Measurements from ENCODE around the gene RAI14.

Gene RAI14

DNA sequence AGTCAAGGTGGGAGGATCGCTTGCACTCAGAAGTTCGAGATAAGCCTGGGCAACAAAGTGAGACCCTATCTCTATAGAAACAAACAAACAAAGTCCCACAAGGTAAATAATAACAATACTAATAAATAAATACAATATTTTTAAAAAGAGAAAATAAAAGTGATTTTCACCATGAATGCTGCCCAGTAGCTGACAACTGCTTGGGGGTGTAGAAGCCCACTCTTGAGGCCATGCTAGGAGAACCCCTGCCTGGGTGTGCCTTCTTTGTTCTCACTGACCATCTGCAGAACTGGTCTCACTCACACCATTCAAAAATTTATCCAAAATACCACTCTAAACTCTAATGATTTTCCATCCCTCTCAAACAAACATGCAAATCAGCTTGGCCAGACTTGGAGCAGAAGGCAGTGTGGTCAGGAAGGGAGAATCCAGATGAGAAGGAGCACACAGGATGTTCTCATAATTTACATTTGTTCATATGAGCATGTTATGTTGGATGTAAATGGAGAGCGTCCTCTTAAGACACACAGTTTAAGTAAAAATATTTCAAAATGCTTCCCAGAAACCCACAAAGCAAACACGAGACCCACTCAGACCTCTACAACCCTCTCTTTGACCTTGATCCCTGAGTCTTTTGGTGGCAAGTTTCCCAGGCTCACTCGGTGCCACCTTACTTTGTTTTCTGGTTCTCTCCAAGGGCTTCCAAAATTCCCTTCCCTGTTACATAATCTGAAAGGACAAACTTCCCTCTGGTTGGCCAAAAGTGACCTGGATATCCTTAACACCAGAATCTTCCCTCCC, 7.9 kb upstream of the RAI14 start:
- no peak for DNase-seq

DNA sequence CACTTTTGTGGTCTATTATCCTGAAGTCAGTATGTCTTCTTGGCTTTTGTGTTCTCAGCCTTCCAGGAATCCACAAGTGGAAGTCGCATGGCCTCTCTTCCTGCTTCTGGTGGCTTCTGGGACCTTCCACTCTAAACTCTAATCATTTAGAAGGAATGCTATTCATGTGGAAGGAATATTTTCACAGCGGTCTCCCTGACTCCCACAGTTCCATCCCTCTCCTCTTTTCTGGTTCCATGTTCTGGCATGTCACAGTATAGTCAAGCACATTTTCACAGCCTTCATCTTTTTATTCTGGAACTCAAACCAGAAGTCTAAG, 7.3 kb upstream of the RAI14 start:
- no peak for DNase-seq

DNA sequence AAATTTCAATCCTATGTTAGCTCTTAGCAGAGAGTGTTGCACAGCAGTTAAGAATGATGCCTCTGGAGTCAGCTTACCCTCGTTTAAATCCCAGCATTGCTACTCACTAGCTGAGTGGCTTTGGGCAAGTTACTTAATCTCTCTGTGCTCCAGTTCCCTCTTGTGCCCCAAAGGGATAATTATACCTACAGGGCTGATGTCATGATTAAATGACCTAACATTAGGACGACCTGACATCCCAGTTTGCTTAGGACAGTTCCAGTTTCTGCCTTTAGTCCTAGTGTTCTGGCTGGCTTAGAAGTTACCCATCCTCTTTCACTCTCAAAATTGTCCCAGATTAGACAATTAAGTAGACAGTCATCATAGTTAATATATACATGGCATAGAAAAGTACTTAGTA, 4.3 kb upstream of the RAI14 start:
- no peak for DNase-seq

DNA sequence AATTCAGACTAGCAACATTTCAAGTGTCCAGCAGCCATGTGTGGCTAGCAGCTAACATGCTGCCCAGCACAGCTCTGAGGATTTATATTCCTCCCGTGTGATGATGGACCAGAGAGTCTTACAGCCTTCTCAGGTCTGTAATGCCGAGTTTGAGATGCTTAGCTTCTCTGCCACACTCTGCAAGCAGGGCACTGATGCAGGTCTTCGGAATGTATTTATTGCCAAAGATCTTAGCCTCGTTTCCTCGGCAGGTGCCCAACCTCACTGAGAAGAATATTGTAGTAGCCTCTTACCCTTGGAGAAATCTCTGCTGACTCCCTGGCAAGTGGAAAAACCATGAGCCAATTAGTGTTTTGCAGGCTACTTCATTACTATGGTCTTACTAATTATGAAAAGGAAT, 3.7 kb upstream of the RAI14 start:
- no peak for DNase-seq

DNA sequence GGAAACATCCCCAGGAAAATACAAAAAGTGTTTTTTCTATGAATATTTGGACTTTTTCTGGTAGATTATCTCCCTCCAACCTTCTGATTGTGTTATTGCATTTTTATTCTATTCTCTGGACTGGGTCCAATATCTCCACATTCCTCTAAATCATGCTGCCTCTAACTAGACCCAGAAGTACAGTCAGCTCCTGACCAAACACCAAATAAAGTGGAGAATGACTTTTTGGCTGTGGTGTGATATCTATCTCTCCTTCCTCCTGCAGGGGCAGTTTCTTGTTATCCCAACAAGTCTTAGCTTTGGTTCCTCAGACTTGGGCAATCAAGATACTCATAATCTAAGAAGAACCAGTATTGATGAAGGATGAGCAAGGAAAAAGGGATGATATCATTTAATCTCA, 3.2 kb upstream of the RAI14 start:
- no peak for DNase-seq

DNA sequence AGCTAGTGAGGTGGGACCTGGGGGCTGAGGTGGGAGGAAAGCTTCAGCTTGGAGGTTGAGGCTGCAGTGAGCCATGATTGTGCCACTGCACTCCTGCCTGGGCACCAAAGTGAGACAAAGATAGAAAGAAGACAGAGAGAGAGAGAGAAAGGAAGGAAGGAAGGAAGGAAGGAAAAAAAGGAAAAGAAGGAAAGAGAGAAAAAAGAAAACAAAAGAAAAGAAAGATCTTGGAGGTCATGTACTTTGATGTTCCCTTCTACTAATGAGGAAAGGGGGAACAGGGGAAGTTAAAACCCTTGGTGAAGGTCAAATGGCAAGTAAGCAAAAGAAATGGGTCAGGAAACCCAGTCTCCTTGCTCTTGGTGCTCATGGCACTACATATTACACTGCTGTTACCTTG, 2.4 kb upstream of the RAI14 start:
- DNase-seq, result no peak

DNA sequence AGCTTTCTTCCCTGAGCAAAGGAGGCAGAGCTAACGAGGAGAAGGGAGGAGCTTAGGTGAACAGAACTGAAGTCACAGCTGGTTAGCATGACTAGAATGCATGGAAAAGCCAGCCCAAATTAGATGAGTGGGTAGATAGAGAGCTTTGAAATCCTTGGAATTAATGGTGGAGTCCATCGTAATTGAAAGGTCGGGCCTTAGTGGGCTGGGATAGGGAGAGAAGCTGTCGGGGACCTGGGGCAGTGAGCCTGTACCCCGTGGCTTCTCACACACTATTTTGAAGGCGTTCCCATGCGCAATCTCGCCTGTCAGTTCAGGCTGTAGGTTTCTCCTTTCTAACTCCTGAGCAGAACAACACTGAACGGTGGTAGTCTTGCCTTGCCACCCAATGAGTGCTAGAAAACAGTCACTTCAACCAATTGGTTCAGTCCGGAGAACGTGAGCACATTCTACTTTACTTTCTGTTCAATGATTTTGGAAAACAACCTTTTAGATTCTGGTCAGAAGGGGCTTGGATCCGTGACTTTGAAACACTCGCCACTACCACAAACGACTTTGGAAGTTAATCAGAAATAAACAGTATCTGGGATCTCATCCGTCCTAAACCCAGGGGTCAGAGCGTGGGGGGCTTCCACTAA, 655 bp upstream of the RAI14 start:
- DNase-seq, result peak; percentile 88

DNA sequence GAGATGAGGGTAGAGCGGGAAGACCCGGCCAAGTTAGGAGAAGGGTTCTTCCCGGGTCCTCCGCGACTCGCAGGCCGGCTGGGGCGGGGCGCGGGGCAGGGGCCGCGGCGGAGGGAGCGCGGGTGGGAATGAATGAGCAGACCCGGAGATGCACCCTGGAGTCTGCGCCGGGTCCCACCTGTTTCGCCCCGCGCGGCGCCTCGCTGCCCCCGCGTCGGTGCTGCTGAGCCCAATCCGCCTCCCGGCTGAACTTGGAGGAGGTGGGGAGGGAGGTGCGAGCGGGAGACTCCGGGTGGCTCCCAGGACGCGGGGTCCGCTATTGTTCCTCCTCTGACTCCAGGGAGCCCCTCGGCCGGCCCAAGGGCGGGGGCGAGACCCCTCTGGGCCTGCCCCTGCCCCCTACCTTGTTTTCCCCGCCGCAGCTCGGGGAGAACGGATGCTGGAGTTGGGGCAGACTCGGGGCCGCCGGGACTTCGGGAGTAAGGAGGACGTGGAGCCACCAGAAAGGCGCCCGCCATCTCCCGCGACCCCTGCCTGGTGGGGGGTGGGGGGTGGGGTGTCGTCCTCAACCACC, 659 bp downstream of the RAI14 start:
- DNase-seq, result peak; percentile 55

DNA sequence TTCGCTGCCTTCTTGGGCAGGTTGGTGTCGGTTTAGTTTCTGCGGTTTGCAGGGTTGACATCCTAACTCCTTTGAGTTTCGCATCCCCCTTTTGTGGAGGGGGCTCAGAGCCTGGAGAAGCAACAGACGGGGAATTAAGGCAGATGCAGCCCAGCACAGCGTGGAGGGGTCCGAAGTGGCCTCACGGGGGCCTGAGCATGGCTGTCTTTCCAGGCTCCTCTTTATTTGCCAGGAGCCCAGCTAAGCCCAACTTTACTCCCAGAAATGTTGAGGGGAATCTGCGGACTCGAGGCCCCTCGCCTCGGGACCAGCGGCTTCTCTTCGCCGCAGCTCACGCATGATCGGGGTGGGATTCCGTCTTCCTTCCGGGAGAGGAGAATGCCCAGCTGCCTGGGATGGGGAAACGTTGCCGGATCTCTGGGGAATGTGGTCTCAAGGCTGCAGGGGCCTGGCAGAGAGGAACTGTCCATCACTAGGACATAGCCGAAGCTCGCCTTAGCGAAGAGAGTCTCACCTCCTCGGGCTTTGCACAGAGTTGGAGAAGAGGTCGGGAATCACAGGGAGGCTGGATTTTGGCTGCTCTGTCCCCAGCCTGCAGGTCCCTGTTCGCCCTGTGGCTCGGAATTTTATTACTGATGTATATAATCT, 1.3 kb downstream of the RAI14 start:
- no peak for DNase-seq

DNA sequence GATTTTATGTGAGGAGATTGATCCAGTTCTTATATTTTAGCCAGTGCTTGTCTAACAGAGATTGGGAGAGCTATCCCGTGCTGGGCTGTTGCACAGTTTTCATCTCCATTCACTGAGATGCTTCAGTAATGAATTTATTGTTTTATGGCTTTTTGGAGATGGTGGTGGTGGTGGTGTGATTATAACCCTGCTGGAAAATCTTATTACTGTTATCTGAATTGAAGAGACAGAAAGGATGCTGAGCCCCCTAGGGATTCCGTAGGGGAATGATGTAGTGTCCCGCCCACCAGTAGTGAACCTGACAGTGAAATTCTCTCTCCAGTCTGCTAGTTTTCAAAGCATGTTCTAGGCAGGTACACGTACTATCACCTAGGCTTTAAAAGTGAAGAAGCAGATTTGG, 1.9 kb downstream of the RAI14 start:
- DNase-seq, result peak; percentile 50

DNA sequence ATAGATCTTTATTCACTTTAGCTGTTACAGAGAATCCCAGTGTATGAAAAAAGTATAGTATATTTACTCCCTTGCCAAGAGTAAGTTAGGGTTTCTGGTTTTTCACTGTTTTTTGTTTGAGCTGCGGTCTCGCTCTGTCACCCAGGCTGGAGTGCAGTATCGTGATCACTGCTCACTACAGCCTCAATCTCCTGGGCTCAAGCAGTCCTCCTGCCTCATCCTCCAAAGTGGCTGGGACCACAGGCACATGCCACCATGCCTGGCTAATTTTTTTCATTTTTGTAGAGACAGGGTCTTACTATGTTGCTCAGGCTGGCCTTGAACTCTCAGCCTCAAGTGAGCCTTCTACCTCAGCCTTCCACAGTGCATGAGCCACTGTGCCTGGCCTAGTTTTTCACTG, 3.0 kb downstream of the RAI14 start:
- no peak for DNase-seq

DNA sequence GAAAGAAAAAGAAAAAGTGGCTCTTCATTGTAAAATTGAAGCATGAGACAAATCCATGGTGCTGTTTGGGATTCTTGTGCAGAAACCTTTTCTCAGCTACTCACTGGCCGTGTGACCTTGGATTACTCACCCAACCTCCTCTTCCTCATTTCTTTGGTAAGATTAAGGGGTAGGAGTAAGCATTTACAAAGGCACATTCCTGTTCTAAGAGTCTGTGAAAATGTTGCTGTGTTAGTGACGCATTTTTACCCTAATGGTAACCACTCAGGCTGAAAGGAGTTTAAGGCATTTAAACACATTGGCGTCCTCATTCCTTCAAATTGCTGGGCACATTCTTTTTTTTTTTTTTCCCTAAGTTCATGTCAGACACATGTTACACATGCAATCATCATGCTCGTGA, 4.3 kb downstream of the RAI14 start:
- DNase-seq, result no peak

DNA sequence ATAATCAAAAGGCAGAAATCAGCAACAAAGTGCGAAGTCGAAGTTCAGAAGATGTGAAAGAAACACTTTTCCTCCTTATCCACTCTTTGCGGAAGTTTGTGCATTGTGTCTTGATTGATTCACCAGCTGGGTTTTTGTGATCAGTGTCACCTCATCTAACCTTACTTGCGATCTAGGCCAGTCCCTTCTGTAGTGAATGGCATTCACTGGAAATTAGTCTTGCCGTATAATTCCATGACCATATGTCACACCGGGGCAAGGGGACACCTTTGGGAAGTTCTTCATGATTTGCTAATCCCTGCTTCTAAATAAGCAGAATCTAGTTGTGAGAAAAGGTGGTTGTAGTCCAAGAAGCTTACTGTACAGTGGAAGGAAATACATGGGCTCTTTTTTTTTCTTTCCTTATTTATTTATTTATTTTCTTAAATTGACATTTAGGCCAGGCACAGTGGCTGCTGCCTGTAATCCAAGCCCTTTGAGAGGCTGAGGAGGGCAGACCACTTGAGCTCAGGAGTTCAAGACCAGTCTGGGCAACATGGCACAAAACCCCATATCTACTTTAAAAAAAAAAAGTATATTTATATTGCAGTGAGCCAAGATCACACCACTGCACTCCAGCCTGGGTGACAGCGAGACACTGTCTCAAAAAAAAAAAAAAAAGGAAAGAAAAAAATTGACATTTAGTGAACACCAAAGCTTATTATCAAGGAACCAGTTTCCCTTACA, 7.8 kb downstream of the RAI14 start:
- no peak for DNase-seq

DNA sequence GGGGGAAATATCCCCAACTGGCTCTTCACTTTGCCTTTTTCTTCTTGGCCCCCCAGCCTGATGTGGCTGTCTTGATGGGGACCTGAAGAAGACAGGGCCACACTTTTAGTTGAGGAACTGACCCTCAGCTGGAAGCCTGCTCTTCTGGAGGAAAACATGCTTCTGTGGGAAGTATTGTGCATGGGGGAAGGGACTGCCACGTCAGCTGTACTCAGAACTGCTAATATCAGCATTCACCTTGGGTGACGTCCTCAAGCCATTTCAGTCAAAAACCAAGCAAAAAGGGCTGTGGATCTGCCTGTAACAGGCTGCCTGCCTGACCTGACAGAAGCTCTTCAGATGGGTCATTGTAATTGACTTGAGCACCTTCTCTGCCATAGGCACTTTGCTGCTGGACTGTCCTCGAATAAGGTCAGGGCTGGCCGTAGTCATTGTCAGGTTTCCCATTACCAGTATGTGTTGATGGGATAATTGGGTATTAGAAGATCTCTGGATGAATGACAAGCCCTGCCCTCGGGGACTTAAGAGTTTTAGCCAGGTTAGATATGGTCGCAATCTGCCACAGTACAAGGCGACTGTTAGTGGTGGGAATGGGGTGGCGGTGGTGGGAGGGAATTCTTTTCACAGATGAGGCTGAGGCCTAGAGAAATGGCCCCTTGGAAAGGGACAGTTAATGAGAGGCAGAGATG, 10.4 kb downstream of the RAI14 start:
- DNase-seq, result no peak

DNA sequence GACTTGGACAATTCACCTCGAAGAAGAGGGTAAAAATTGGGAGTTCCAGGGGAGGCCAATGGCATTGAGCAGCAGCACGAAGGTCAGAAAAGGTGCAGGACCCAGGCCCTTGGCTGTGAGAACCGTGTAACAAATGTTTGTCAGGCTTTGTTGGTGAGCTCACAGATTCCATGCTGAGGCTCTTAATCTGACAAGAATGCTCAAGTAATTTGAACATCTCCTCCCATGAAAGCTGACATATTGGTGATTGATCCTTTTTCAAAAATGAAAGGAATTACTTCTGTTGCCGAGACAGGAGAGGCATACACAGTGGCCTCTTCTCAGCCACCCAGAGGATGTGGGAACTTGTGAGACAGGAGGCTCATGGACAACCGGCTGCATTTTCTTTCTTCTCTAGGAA, 11.6 kb downstream of the RAI14 start:
- DNase-seq, result no peak

DNA sequence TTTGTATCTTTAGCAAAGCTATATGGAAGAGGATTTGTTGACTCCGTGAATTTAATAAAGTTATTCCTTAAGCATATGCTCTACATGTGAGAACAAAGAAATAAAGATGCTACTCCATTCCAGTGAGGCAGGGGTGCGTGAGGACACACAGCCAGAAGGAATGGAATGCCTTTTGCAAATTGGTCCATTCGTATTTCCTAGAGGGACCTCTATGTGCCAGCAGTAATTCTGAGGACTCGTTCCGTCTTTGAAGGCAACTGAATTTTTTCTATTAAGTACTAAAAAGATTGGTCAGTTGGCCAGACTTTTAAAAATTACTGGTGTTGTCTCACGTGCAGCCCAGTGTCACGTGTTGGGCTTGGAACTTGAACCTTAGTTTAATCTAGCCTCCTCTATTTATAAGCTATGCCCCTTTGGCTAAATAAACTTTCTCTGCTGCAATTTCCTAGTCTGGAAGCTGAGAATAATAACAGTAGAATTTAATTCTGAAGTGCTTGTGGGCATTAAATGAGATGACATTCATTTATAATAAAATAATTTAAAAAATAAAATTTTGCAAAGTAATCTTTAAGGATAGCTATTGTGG, 13.9 kb downstream of the RAI14 start:
- DNase-seq, result no peak

DNA sequence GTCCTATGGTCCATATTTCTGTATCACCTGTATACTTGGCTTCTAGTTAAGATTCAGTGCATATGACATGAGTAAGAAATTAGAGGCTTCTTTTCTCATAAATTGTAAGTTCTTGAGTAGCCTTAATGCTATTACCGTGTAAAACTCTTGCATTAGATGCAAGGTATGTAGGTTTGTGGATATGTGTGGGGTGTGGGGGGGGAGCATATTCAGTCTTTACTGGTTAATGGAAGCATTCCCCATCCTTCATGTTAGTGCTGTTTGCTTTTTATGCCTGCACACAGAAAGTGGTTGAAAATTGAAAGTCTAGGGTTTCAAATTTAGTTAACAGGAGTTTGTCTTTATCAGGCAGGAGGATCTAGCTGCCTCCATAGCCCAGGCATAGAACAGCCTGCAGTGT, 16.1 kb downstream of the RAI14 start:
- DNase-seq, result no peak

DNA sequence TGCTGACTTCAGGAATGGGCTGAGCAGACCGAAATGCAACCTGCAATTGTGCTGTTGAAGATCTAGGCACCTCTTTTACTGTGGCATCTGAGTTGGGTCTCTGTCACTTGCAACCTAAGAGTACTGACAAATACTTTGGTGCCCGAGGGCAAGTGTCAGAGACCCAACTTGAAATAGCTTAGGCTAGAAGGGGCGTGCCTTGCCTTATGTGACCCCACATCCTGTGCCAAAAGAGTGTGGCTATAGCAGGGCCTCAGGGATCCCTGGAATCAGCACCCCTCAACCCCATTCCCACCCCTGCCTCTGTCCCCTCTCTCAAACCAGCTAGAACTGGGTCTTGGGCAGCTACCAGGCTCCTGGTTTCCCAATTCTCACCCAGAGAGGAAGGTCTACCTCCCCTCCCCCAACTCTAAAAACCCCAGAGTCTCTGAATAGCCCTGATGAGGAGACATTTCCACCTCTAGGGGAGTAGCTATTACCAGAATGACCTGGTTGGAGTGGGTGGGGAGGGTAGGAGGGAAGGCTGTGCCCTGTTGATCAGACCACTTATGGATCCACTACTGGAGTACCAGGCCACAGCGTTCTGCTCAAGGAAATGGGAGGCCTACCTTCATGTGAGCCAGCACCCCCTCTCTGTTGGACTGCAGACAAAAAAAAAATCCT, 17.5 kb downstream of the RAI14 start:
- DNase-seq, result no peak

DNA sequence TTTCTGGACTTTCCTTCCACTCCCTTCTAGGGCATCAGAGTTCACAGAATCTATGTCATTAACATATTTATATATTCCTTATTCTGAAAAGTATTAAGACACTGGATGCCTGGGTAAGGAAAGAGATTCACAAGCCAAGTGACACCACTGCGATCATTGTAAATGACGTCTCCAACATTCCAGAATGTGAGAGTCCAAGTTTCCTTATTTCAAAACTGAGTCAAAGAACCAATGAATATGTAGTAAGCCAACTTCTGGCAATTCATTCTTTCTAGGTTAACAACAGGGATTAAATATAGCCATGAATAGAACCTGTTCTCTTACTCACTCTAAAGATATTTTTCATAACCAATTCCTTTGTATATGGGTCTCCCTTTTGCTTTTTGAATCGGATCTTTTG, 18.1 kb downstream of the RAI14 start:
- no peak for DNase-seq

DNA sequence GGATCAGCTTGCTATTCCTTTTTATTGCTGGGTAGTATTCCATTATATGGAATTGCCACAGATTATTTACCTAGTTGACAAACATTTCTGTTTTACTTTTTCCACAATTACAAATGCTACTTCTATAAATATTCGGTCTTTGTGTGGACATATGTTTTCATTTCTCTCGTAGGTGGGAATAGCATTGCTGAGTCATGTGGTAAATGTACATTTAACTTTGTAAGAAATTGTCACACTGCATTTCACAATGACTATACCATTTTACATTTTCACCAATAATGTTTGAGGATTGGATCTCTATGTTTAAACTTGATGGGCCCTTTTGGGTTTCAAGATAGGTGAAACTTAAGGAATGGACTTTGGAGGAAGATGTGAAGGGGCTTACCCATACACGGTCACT, 19.7 kb downstream of the RAI14 start:
- DNase-seq, result no peak

DNA sequence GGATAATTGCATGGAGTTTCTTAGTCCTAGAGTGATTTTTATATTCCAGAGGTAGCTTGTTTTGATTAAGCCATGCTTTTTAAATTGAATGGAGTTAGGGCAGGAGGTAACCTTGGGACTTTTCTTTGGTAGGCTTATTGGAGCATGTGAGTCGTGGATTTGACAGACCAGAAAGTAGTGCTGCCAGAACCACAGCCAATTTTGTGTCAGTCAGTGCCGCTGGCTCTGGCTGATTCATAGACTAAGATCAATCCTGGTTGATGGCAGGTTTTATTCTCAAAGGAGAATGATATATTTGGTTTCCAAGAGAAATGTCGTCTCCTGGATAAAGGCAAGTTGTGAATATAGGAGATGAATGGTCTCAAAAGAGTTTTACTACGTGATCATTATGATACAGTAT, 20.3 kb downstream of the RAI14 start:
- DNase-seq, result no peak

DNA sequence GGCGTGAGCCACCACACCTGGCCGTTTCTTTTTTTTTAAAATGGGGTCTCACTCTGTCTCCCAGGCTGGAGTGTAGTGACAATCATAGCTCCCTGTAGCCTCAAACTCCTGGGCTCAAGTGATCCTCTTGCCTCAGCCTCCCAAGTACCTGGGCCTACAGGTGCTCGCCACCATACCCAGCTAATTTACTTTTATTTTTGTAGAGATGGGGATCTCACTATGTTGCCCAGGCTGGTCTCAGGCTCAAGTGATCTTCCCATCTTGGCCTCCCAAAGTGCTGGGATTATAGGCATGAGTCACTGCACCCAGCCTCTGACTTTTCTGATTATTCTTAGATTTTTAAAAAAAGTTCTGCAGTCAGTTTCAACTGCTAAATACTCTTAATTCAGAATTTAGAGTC, 21.3 kb downstream of the RAI14 start:
- no peak for DNase-seq

Measured in NCI-H748 treated with DMSO at 0.1 percent for 48 hours (cell line).